ENCODE measurements around the gene ABCC5. TPM values are rescaled to one million over a fixed set of nuclear protein-coding genes. Genes with fewer than 3 reads are reported as not detected.
A peak's percentile ranks its signal among the peaks of the same experiment; 100 is the strongest.

Gene ABCC5
- polyA plus RNA-seq, 3 donors from 2014 or later, result 11.3 to 12.7 (median 11.5) TPM

- Mint-ChIP-seq H3K27me3 (ENCODE audit: low read depth in 3 of 3) (no peaks in the 10 kb centered on the region), H3K4me1 (no peaks in the 10 kb centered on the region), H3K36me3 (peaks cover 33 to 54% (median 44%) of the 10 kb centered on the region in 3 donors), H3K27ac (peak overlapping the region in 1 of 6 donors; percentile 28), H3K9me3 (no peaks in the 10 kb centered on the region), H3K4me3 (no peak overlapping the region)
- DNase-seq, result no peak
Observed at GRCh38 chr3:183944775-183945174, 72.9 kb downstream of the ABCC5 start.

- Mint-ChIP-seq H3K9me3 (no peaks in the 10 kb centered on the region), H3K27ac (no peak overlapping the region), H3K27me3 (ENCODE audit: low read depth in 3 of 3) (no peaks in the 10 kb centered on the region), H3K4me3 (no peak overlapping the region), H3K36me3 (peaks cover 33 to 47% (median 40%) of the 10 kb centered on the region in 3 donors), H3K4me1 (no peaks in the 10 kb centered on the region)
- no peak for DNase-seq
Observed at GRCh38 chr3:183943739-183944138, 73.9 kb downstream of the ABCC5 start.

- H3K27ac Mint-ChIP-seq, result no peak overlapping the region
- no peak overlapping the region for H3K4me3 Mint-ChIP-seq
- H3K36me3 Mint-ChIP-seq, result peaks cover 30 to 51% (median 41%) of the 10 kb centered on the region in 3 donors
- H3K9me3 Mint-ChIP-seq, result no peaks in the 10 kb centered on the region
- H3K4me1 Mint-ChIP-seq, result no peaks in the 10 kb centered on the region
- DNase-seq, result no peak
- H3K27me3 Mint-ChIP-seq (ENCODE audit: low read depth in 3 of 3), result peaks cover 0 to 2% (median 0%) of the 10 kb centered on the region in 3 donors
Observed at GRCh38 chr3:183941216-183941615, 76.5 kb downstream of the ABCC5 start.

GRCh38 chr3:183937601-183938286 lies 79.9 kb downstream of the ABCC5 start:
- Mint-ChIP-seq H3K36me3 (peaks cover 14 to 42% (median 32%) of the 10 kb centered on the region in 3 donors), H3K27ac (no peak overlapping the region), H3K27me3 (ENCODE audit: low read depth in 3 of 3) (peaks cover 0 to 2% (median 0%) of the 10 kb centered on the region in 3 donors), H3K4me3 (no peak overlapping the region), H3K9me3 (no peaks in the 10 kb centered on the region), H3K4me1 (no peaks in the 10 kb centered on the region)
- no peak for DNase-seq

- Mint-ChIP-seq H3K4me3 (no peak overlapping the region), H3K9me3 (no peaks in the 10 kb centered on the region), H3K4me1 (no peaks in the 10 kb centered on the region), H3K36me3 (peaks cover 20 to 47% (median 39%) of the 10 kb centered on the region in 3 donors), H3K27me3 (ENCODE audit: low read depth in 3 of 3) (peaks cover 0 to 2% (median 0%) of the 10 kb centered on the region in 3 donors), H3K27ac (peak overlapping the region in 1 of 6 donors; percentile 8)
- no peak for DNase-seq
Observed at GRCh38 chr3:183933160-183933559, 84.5 kb downstream of the ABCC5 start.

GRCh38 chr3:183931881-183932280 lies 85.8 kb downstream of the ABCC5 start:
- Mint-ChIP-seq H3K36me3 (peaks cover 19 to 41% (median 30%) of the 10 kb centered on the region in 3 donors), H3K9me3 (no peaks in the 10 kb centered on the region), H3K4me3 (no peak overlapping the region), H3K27me3 (ENCODE audit: low read depth in 3 of 3) (no peaks in the 10 kb centered on the region), H3K4me1 (no peaks in the 10 kb centered on the region), H3K27ac (no peak overlapping the region)
- DNase-seq, result no peak

GRCh38 chr3:183930086-183930485 lies 87.6 kb downstream of the ABCC5 start:
- no peaks in the 10 kb centered on the region for H3K9me3 Mint-ChIP-seq

GRCh38 chr3:183927059-183927458 lies 90.6 kb downstream of the ABCC5 start:
- Mint-ChIP-seq H3K27ac (no peak overlapping the region), H3K27me3 (ENCODE audit: low read depth in 3 of 3) (no peaks in the 10 kb centered on the region), H3K36me3 (peaks cover 13 to 54% (median 27%) of the 10 kb centered on the region in 3 donors), H3K4me1 (no peaks in the 10 kb centered on the region), H3K4me3 (no peak overlapping the region), H3K9me3 (no peaks in the 10 kb centered on the region)
- no peak for DNase-seq

More at GRCh38 chr3:183930086-183930485, 87.6 kb downstream of the ABCC5 start:
- H3K27ac Mint-ChIP-seq, result no peak overlapping the region
- no peaks in the 10 kb centered on the region for H3K4me1 Mint-ChIP-seq
- no peak for DNase-seq
- peaks cover 11 to 38% (median 20%) of the 10 kb centered on the region in 3 donors for H3K36me3 Mint-ChIP-seq
- no peak overlapping the region for H3K4me3 Mint-ChIP-seq
- no peaks in the 10 kb centered on the region for H3K27me3 Mint-ChIP-seq (ENCODE audit: low read depth in 3 of 3)

GRCh38 chr3:183924956-183925355 lies 92.7 kb downstream of the ABCC5 start:
- Mint-ChIP-seq H3K36me3 (peaks cover 11 to 42% (median 19%) of the 10 kb centered on the region in 3 donors), H3K4me3 (no peak overlapping the region), H3K4me1 (no peaks in the 10 kb centered on the region), H3K9me3 (no peaks in the 10 kb centered on the region), H3K27me3 (ENCODE audit: low read depth in 3 of 3) (no peaks in the 10 kb centered on the region), H3K27ac (no peak overlapping the region)
- no peak for DNase-seq

- DNase-seq, result no peak
- Mint-ChIP-seq H3K9me3 (no peaks in the 10 kb centered on the region), H3K27ac (no peak overlapping the region), H3K4me1 (no peaks in the 10 kb centered on the region), H3K27me3 (ENCODE audit: low read depth in 3 of 3) (no peaks in the 10 kb centered on the region), H3K36me3 (peaks cover 11 to 47% (median 19%) of the 10 kb centered on the region in 3 donors), H3K4me3 (no peak overlapping the region)
Observed at GRCh38 chr3:183924543-183924942, 93.1 kb downstream of the ABCC5 start.

- H3K27ac Mint-ChIP-seq, result no peak overlapping the region
- H3K4me3 Mint-ChIP-seq, result no peak overlapping the region
- peaks cover 11 to 43% (median 18%) of the 10 kb centered on the region in 3 donors for H3K36me3 Mint-ChIP-seq
- H3K27me3 Mint-ChIP-seq (ENCODE audit: low read depth in 3 of 3), result no peaks in the 10 kb centered on the region
- no peaks in the 10 kb centered on the region for H3K9me3 Mint-ChIP-seq
- no peaks in the 10 kb centered on the region for H3K4me1 Mint-ChIP-seq
- DNase-seq, result no peak
Observed at GRCh38 chr3:183922421-183922820, 95.3 kb downstream of the ABCC5 start.

GRCh38 chr3:183921096-183921495 lies 96.6 kb downstream of the ABCC5 start:
- Mint-ChIP-seq H3K4me1 (no peaks in the 10 kb centered on the region), H3K9me3 (no peaks in the 10 kb centered on the region), H3K27me3 (ENCODE audit: low read depth in 3 of 3) (no peaks in the 10 kb centered on the region), H3K36me3 (peaks cover 6 to 34% (median 18%) of the 10 kb centered on the region in 3 donors), H3K27ac (no peak overlapping the region), H3K4me3 (no peak overlapping the region)
- DNase-seq, result no peak

GRCh38 chr3:183920416-183920815 lies 97.3 kb downstream of the ABCC5 start:
- Mint-ChIP-seq H3K9me3 (no peaks in the 10 kb centered on the region), H3K27me3 (ENCODE audit: low read depth in 3 of 3) (no peaks in the 10 kb centered on the region), H3K36me3 (peaks cover 6 to 34% (median 18%) of the 10 kb centered on the region in 3 donors), H3K27ac (no peak overlapping the region), H3K4me3 (no peak overlapping the region), H3K4me1 (no peaks in the 10 kb centered on the region)
- DNase-seq, result no peak

GRCh38 chr3:183918178-183918577 lies 99.5 kb downstream of the ABCC5 start:
- no peak overlapping the region for H3K4me3 Mint-ChIP-seq
- H3K9me3 Mint-ChIP-seq, result no peaks in the 10 kb centered on the region
- peaks cover 0 to 3% (median 2%) of the 10 kb centered on the region in 3 donors for H3K27me3 Mint-ChIP-seq (ENCODE audit: low read depth in 3 of 3)
- H3K27ac Mint-ChIP-seq, result no peak overlapping the region
- H3K4me1 Mint-ChIP-seq, result no peaks in the 10 kb centered on the region
- DNase-seq, result no peak
- peaks cover 0 to 15% (median 6%) of the 10 kb centered on the region in 3 donors for H3K36me3 Mint-ChIP-seq

- Mint-ChIP-seq H3K4me3 (no peak overlapping the region), H3K36me3 (peaks cover 0 to 12% (median 6%) of the 10 kb centered on the region in 3 donors), H3K9me3 (no peaks in the 10 kb centered on the region), H3K27ac (no peak overlapping the region), H3K27me3 (ENCODE audit: low read depth in 3 of 3) (peaks cover 0 to 3% (median 2%) of the 10 kb centered on the region in 3 donors), H3K4me1 (no peaks in the 10 kb centered on the region)
- no peak for DNase-seq
Observed at GRCh38 chr3:183917776-183918175, 99.9 kb downstream of the ABCC5 start.

Data from immature natural killer cell (primary cell).